HG03439 (cell line): ENCODE data around the gene PCDH12.
A peak's percentile ranks its signal among the peaks of the same experiment; 100 is the strongest.

Experiments used
- ATAC-seq: cut with Tn5 transposase; IDR thresholded peaks from one replicate; pipeline ENCODE4 v1.9.1; 2021; ENCODE audit warnings: mild to moderate bottlenecking, moderate library complexity; ENCODE audit not compliant: unreplicated experiment

Gene PCDH12

DNA sequence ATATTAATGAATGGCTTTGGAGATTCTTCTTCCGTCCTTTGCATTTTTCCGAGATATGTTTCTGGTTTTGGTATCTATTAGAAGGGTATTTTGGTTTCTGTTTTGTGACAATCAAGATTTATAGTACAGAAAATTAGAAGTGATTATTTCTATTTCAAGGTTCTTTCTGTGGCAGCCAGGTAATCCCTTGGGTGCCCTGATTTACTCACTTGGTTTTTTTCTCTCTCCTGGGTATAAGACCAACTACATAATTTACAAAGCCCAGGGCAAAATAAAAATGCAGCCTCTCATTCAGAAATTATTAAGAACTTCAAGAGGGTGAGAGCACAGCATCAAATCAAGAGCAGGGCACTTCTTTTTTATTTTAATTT is 8.9 kb upstream of the PCDH12 start:
- no peak for ATAC-seq

DNA sequence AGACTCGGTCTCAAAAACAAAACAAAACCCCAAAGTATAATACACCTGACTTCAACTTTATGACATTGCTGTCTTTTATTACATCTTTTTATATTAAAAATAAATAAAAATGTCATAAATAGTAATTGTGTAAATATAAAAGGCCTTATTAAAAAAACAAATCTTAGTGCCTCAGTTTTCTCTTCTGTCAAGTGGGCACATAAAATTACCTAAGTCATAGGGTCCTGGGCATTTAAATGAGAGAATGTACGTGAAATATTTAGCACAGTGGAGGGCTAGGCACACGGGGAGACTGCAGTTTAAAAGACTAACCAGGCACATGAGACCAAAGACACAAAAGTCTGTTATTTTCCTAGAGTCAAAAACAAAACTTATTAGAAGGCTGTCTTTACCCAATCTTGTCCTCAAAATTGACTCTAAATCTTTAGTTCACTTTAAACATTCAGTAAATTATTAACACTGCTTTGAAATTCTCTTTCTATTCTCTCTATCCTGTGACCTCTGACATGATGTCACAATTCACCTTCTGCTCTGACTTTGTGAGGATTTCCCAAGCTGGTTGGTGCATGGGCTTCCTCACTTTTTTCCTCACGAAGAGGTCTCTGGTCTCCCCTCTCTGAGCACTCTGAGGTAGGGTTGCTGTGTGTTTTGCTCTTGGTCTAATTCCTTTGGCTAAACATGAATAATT is 8.4 kb upstream of the PCDH12 start:
- no peak for ATAC-seq

DNA sequence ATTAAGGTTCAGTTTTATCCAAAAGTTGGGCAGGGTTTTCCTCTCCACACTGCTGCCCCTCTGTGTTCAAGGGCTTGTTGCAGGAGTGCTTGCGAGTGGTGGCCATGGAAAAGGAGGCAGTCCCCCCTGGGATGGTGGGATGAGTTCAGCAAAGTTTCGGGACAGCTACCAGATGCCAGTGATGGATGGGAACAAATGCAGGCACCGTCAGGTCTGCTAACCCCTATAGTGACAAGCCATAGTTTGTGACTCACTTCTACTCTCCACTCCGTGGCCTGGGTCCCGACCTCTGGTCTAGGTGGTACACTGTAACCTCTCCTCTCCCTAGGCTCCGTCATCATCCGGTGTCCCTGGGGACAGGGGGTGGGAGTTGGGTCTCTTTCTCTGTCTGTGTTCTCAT is 7.1 kb upstream of the PCDH12 start:
- no peak for ATAC-seq

DNA sequence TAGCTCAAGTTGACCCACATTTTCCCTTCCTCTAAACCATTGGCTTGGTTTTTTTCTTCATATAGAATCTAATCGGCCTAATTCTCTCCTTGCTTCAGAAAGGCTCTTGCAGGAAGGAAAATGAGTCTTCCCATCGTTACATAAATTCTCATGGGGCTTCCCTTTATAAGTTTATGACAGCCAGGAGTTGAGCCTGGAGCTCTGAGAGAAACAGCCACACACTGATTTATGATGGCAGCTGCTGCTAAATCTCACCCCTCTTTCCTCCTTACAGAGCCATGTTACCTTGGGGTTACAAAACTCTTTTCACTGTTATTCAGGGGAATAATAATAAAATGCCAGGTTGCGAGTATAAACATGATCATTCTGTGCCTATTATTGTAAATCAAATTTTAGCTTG is 5.7 kb upstream of the PCDH12 start:
- ATAC-seq = no peak

DNA sequence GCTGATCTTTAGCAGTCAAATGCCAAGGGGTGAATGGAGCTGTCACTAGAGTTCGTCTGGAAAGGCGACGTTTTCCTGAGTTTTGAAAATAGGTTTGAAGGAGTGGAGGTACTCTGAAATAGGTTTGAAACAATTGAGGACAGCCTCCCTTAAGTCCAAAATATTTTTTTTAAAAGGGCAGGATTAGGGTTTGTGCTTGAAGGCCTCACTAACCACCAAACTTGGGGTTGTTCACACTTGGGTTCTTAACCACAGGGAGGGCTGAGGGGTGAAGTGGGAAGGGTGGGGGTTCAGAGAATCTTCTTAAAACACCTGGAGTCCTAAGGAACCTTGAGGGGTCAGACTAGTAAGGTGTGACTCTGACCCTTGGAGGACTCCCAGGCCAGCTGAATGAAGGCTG is 3.5 kb upstream of the PCDH12 start:
- ATAC-seq = no peak

DNA sequence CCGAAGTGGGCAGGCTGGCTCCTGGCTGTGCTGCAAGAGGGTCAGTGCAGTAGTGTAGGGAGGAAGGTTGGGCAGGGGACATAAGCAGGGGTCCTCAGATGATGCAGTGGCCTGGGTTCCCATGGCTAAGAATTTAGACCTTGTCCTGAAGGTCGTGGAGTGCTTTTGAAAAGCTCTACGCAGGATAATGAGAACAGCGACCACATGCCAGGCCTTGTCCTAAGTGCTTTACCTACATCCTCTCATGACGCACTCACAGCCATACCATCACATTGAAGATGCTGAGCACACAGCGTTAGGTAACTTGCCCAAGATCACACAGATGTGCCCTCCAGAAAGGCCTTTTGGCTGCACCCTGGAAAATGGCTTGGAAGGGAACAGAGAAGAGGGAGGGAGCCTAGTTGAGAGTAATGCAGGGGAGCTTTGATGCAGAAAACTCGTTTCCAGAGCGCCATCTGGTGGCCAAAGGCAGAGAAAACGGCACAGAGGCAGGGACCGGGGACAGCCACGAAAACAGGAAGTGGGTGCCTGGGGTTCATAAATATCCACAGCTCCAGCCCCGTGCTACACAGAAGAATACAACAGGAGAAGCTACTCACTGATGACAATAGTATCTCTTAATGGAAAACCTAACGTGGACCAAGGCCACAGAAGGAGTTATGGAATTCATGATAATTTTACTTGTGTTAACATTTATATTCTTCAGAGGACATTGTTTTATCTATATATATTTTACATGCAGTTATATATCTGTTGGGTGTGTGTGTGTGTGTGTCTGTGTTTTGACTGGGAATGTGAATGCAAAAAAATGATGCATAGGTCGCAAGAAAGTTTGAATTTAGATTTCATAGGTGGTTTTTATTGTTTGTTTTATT is 2.7 kb upstream of the PCDH12 start:
- peak; percentile 90 for ATAC-seq

DNA sequence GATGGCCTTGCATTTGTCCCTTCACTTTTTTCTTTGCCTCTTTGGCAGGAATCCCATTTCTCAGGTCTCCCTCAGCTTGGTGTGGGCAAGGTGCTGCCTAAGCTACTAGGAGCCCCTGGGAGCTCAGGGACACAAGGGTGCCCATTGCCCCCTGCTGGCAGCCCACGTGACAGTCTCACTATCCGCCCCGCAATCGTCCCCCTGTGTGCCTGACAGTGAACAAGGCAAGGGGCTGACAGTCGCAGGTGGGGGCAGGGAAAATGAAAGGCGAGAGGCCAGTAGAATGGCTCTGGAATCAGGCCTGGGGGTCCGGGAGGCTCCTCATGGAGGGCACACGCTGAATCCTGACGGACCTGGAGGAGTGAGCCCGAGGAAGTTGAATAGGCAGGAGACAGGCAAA is 2.0 kb upstream of the PCDH12 start:
- ATAC-seq = no peak

DNA sequence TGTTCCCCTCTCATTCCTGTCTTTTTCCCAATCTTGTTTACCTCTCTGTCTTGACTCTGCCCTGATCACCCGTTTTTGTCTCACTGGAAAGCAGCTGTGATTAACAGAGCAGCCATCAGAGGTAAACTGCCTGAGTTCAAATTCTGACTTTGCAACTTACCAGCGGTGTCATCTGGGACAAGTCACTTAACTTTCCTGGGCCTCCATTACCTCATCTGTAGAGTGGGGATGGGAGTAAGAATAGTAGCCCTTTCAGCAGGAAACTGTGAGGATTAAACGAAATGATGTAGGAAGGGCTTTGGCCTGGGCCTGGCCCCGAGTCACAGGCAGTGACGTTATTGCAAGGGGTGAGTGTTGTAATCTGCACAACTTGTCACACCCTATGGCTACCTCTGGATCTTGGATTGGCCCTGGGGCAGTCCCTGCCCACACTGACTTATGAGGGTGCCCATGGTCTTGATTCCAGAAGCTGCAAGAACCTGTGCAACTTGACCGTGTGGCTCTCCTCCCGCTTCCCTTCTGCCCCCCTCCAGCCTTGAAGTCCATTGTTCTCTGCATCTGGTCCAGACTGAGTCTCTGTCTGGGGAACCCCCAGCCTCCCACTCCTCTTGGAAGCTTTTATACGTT is 657 bp upstream of the PCDH12 start:
- no peak for ATAC-seq

DNA sequence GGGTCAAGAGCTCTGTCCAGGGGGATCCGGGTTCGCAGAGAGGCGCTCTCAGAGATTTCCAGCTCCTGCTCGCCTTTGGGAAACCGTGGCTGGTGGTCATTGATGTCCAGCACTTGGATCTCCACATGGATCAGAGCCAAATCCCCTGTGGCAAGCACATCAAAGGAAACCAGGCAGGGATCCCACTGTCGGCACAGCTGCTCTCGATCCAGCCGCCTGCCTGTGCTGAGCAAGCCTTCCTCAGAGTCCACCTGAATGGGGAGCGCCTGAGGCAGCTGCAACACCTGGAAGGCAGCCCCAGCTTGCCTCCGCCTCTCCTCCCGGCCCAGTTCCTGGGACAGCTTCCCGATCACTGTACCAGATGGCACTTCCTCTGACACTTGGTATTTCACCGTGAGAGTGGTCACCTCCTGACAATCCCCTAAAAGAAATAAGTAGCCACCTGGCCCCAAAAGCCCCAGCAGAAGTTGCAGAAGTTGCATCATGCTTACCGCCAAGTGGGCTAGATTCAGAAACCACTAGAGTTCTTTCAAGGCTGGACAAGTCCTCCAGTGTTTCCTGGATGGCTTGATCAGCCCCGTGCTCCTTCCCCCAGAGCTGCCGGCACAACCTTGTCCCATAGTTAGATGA is 520 bp downstream of the PCDH12 start:
- no peak for ATAC-seq

DNA sequence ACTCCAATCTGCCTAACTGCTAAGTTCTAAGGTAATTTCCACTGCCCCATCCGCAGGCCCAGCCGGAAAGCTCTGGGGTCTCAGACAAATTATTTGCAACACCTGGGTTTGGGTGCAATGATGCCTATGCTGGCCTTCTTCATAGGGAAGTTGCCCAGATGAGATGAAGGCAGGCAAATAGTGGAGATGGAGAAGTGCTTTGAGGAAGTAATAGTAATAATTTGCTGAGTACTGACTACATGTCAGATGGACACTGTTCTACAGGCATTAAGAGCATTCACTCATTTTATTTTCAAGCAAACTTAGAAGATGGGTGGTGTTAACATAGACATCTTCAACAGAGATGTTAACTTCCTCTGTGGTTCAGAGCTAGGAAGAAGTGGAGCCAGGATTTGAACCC is 3.8 kb downstream of the PCDH12 start:
- no peak for ATAC-seq

DNA sequence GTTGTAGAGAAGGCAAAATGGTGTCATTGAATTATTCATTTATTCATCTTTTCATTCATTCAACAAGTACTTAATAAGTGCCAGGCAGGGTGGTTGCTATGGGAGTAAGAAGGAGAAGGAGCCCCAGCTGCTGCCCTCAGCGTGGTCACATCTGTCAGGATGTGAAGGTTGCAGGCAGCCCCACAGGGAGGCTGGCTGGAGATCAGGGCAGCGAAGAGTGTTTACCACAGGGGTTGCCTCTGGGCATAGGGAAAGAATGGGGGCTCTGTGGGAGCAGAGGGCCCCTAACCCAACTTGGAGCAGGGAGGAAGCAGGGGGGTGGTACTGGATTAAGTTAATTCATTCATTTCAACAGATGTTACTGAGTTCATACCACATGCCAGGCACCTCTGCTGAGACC is 6.0 kb downstream of the PCDH12 start:
- no peak for ATAC-seq

DNA sequence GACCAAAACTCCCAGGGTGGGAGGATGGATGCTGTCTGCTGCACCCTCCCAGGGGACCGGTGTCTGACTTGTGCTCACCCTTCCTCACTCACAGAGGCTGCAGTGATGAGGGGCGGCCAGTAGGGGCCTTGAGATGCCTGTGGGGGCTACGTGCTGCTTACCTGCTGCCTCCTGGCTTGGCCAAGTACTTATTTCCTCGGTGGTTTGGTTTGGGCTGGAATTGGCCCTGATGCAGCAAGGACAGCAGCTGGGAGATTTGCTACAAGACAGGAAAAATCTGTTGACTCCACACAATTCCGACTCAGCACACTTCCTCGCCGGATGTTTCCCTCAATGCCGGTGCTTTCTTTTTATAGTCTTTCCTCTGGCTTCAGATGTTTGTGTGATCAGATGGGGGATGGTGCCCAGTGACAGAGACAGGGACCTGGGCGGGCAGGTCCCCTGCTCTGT is 6.6 kb downstream of the PCDH12 start:
- ATAC-seq = peak; percentile 74

DNA sequence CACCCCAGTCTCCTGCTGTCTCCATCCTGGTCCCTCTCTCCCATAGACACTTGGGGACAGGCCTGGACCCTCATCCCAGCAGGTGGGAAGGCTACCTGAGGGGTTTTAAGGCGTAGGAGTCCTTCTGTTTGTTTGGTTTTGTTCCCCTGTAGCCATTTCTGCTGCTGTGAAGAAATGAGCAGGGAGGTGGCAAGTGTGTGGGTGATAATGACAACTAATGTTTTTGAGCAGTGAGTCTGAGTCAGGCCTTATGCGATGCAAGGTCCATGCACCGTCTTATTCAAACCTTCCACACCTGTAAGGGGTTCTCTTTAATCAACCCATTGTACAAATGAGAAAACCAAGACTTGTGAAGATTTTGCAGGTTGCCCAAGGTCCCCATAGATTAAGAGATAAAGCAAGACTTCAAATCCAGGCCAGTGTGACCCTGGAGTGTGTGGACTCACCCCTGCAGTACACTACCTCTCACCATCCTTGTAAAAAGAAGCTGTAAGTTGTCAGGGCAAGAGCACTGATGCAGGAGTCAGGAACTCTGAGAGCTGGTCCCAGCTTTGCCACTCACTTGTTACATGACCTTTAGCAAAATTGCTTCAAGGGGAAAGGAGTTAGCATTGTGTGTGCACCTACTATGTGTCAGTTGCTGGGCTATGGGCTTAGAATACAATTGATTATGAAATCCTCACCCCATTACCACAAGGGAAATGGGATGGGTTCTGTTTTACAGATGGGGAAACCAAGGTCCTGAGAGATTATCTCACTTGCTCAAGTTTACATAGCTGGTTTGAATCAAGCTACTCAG is 7.6 kb downstream of the PCDH12 start:
- no peak for ATAC-seq

DNA sequence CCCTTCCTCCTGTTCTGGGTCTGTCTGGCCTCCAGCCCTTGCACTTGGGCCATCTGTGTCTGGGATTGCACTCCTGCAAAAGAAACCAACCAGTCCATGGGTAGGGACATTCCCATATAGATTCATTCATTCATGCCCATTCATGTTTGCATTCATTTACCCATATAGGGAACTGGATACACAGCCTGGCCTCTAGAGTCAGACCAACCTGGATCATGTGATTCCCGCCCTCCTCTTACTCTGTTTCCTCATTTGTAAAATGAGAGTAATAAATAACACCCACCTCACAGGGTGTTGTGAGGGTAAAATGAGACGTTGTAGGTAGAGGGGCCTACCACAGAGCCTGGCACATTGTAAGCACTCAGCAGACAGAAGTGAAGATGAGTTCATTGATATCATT is 8.5 kb downstream of the PCDH12 start:
- no peak for ATAC-seq

DNA sequence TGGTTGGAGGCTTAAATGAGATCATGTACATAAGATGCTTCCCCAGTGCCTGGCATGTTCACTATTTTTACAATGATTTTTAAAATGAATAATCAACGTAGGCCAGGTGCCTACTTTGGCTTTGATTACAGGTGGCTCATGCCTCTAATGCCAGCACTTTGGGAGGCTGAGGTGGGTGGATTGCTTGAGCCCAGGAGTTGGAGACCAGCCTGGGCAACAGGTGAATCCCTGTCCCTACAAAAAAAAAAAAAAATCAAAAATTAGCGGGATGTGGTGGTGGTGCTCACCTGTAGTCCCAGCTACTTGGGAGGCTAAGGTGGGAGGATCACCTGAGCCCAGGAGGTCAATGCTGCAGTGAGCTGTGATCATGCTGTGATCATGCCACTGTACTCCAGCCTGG is 9.2 kb downstream of the PCDH12 start:
- ATAC-seq = no peak

DNA sequence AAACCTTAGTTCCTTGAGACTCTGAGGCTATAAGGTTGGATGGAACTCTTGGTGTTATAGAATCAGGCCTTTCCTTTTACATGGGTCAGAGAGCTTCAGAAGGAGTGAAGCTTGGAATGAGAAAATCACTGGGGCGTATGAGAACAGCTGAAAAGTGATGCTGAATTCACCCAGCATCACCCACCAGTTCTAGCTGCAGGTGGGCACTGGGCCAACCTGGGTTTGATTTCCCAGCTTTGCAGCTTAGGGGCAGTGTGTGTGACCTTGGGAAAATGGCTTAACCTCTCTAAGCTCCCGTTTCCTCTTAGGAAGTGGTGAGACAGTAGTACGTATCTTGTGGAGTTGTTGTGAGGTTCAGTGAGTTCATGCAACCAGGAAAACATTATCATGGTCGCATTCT is 10.7 kb downstream of the PCDH12 start:
- ATAC-seq = no peak

DNA sequence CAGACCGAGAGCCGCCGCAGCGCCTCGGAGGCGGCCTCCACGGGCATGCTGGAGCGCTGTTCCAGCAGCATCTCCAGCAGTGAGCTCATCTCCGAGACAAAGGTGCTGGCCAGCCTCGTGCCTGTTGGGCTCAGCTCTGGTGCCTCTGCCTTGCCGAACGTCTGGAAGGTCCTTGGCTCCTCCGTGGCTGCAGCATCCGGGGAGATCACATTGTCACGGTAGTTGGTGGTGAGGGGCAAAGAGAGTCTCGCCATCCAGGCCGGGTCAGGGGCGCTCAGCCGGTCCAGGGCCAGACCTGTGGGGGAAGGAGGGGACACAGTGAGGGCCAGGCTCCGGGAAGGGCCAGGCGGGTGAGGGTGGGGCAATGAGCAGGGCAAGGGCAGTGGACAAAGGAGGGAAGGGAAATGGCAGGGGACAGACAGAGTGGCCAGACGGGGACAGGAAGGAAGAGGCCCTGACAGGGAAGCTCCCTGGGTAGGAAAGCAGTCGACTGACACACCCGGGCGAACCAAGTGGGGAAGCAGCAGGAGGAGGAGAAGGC is 12.4 kb downstream of the PCDH12 start:
- no peak for ATAC-seq

DNA sequence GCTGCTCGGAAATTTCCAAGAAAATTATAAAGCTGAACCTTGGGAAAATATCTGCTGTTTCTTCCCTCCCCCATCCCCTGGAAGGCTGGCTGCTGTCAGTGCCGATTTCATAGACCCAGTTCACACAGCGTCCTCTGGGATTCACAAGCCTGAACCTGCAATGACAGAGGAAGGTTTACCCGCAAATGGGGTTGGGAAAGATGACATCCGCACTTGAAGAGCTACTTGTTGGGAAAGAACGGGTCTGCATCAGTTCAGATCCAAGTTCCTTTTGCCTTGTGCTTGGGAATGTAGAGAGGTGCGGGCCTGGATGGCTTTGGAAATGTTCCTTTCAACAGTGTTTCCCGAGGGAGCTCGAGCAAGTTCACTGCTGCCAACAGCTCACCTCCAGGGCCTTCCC is 13.9 kb downstream of the PCDH12 start:
- no peak for ATAC-seq

DNA sequence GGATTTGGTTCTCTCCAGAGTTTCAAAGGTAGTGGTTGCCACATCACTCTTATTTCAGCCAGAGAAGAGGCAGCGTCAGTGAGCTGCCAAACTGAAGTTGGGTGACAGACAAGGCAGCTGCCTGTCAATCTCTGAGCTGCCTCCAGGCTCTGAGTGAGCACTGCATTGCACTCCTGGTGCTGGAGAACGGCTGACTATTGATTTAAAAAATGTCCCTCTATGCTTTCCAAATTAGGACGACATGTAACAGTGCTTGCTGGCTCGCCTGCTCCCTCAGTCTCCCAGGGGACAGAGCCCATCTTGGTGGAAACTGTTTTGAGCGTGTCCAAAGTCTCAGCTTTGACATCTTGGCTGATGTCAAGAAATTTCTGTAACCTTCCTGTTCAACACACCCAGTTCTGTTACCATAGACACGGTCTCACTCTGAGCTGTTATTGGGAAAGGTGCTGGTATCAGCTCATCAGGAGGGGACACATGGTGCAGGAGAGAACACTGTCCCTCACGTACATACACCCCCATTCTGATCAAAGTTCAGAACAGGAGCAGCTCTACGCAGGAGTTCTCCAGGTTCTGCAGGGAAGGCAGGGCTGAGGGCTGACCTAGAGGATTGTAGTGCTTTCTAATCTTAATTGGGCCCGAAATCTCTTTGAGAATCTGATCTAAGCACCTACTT is 15.7 kb downstream of the PCDH12 start:
- no peak for ATAC-seq

DNA sequence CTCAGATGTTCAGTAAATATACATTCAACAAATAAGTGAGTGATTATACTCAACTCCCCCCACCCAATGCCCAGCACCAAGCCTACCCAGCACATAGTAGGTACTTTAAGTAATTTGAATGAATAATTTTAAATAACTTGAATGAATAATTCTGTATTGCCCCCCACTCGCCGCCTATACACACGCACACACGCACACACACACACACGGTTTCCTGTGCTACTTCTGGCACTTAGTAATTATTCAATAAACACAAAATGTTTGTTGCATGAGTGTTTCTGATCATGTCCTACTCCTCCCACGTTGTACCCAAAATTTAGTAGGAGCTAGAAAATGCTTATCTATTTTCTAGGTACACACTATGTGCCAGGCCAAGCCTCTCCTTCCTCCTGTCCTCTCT is 16.2 kb downstream of the PCDH12 start:
- no peak for ATAC-seq
